NCI-H345 treated with DMSO at 0.1 percent for 48 hours (cell line): ENCODE results near the gene ERP44.
"Not testable (repeated sequence)": the region's sequence is repeated elsewhere in the genome, so short reads cannot be mapped to it uniquely, and the experiment has no call there.

Source experiments
- DNase-seq: peaks from one replicate; lab custom pipeline; 2025; ENCODE audit not compliant: unreplicated experiment; lab: John Stamatoyannopoulos, UW

The ERP44 gene

GRCh38 chr9:100019541-100019940 is 79.3 kb downstream of the ERP44 start:
- DNase-seq: no peak

- DNase-seq: no peak
Measured at GRCh38 chr9:100014846-100015245, 84.0 kb downstream of the ERP44 start.

DNA sequence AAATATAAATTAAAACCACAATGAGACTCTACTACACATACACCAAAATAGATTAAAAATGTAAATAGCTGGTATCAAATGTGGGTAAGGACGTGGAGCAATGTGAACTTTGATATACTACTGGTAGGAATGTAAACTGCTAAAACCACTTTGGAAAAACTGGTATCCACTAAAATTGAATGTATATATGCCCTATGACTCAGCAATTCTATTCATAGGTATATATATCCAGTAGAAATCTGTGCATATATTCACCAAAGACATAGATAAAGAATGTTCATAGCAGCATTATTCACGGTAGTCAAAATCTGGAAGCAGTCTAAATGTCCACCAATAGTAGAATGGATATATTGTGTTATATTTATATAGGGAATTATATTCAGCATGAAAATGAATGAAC is 85.2 kb downstream of the ERP44 start:
- DNase-seq: no peak

- no peak for DNase-seq
Measured at GRCh38 chr9:100012279-100012678, 86.5 kb downstream of the ERP44 start.

GRCh38 chr9:100011062-100011681 is 87.6 kb downstream of the ERP44 start:
- peak; percentile 23 for DNase-seq

- DNase-seq: no peak
Measured at GRCh38 chr9:99999797-100000196, 99.0 kb downstream of the ERP44 start.

DNA sequence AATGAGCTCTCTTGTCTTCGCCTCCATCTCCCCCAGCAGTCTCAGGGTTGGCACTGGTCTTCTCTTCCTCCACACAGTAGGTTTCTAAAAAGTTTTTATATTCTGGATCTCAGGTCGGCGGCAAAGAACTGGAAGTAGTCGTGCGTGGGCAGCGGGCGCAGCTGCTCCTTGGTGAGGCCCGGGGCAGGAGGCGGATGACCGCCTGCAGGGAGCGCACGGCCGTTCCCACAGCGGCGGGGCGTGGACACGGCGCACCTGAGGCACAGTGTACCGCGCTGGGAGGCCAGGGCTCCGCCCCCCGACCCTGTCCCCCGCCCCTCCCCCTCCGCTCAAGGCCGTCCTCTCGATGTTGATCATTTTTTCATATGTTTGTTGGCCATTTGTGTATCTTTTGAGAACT is 99.9 kb downstream of the ERP44 start:
- no peak for DNase-seq

DNA sequence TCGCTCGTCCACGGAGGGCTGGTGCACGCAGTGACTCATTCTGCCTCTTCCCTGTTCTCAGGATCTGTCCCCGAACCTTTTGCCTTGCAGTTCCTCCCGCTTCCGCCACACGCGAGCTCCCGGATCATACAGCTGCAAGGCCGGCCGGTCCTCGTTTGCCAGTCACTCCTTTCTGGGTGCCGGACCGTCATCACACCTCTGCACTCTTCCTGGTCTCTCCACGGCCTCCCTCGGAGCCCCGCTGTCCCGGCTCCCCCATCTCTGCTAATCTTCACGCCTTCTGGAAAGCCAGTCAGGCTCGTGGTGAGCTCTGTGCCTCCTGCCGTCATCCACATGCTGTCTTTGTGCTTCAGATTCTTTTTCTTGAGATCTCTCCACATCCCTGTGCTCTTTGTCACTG is 100.5 kb downstream of the ERP44 start:
- DNase-seq: no peak

DNA sequence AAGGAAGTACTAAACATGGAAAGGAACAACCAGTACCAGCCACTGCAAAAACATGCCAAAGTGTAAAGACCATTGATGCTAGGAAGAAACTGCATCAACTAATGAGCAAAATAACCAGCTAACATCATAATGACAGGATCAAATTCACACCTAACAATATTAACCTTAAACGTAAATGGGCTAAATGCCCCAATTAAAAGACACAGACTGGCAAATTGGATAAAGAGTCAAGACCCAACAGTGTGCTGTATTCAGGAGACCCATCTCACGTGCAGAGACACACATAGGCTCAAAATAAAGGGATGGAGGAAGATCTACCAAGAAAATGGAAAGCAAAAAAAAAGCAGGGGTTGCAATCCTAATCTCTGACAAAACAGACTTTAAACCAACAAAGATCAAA is 108.3 kb downstream of the ERP44 start:
- DNase-seq: not testable (repeated sequence)

DNA sequence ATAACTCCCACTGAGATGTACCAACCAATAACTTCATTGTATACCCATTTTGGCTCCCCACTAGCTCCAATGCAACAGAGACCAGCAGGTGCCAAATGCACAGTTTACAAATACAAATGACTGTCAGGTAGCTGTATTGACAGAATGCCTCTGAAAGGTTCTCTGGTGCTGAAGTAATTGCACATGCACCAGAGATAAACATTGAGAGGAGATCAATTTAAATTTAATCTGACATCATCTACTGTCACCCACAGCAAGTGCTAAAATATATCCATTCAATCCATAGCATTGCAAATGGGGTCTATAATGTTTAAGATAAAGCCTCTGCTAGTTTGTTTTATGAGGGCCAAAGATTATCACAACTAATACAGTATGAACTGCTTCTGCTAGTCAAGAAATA is 112.2 kb downstream of the ERP44 start:
- DNase-seq: peak; percentile 36

- DNase-seq: no peak
Measured at GRCh38 chr9:99980598-99980997, 118.2 kb downstream of the ERP44 start.

DNA sequence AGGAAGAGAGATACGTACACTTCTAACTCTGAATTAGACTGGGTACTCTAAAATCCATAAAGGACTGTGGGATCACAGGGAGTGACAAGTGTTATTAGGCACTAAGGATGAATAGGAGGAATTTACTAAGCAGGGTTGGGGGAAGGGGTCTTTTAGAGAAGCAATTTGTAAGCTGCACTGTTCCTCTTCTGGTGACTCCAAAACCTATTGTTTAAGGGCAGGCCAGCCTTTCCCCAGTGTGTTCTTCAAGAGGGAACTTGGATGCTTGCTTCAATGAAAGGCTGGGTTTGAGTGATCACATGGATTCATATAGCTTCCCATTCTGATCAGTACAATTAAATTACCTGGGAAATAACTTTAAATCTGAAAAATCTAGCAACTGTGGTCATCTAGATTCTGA is 120.6 kb downstream of the ERP44 start:
- DNase-seq: no peak

DNA sequence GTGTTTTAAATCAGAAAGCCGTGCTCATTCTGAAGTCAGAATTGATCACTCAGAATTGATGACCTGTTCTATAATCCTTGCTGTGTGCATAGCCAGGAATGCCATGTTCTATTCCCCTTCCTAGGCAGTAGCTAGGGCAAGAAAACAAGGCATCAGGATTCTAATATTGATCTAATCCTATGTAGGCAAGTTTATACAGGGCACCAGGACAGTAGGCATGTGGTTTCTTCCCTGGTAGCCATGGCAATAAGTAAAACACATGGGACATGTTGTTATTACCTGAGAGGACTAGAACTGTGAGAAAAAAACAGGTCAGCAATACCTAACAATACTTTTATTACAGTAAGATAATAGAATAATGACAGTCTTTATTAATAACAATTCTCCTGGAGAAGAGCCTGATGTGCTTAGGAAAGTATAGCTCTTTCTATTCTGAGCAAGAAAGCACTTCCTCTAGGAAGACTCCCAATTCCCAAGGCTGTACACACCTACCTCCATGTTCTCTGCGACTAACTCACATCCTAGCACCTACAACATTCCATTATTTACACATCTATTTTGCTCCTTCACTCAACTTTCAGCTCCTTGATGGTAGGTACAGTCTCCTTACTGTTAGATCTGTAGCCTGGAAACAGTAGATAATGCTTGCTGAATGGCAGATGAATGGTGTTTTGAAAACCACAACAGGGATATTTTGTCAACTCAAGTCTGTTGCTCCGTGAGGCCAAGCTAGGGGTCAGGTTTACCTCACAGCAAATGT is 121.6 kb downstream of the ERP44 start:
- DNase-seq: no peak

DNA sequence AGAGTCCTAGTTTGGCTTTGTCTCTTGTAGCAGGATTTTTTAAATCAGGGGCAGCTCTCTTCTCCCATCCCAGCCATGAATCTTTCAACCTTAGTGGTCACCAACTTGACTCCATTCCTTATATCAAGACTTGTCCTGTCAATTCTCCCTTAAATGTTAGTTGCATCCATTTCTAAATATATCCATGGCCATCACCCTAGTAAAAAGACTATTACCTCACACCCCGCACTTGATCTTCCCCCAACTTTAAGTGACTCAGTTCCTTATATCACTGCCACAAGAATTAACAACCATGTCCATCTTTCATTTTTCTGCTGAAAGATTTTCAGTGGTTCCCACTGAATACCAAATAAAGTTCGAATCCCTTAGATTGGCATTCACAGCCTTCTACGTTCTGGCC is 125.3 kb downstream of the ERP44 start:
- DNase-seq: no peak

DNA sequence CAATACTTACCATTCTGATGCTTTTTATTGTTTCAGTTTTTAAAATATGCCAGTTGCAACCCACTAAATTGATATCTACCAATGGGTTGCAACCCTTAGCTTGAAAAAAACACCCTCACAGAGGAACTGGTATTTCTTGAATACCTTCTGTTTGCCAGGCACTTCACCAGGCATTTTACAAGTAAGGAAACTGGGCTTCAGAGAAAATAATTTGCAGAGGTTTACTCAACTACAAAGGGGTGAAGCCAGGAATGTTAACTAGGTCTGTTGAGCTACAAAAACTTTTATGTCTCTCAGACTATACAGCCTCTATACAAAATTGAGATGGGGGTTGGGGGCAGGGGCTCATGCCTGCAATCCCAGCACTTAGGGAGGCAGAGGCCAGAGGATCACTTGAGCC is 127.4 kb downstream of the ERP44 start:
- DNase-seq: no peak

DNA sequence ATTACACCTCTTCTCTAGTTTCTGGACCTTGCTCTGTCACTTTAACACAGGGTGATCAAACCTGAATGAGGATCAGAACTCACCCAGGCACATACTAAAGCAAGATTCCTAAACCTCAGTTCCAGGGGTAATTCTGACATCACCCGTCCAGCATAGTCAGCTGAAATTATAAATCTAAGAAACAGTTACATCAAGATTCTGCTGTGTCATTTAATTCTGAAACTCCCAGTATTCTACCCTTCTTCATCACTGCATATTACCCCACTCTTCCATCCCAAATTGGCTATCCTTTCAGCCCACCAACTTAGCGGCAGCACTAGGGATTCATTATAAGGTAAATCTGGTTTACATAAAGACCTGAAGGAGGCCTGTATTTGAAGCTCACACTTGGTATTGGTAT is 128.3 kb downstream of the ERP44 start:
- DNase-seq: no peak

DNA sequence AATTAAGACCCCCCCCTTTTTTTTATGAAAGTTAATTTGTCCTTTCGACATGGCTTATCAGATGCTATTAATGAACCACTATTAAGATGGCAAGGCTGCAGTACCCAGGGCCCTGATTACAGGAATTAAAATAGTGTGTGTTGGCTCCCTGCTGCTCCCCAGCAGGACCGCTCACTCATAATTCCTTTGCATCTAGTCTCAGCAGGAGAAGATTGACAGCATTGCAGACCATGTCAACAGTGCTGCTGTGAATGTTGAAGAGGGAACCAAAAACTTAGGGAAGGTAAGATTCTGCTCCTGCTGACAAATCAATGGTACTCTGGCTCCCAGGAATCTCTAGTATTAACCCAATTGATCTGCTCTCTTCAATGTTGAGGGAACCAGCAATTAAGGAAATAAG is 131.3 kb downstream of the ERP44 start:
- no peak for DNase-seq

DNA sequence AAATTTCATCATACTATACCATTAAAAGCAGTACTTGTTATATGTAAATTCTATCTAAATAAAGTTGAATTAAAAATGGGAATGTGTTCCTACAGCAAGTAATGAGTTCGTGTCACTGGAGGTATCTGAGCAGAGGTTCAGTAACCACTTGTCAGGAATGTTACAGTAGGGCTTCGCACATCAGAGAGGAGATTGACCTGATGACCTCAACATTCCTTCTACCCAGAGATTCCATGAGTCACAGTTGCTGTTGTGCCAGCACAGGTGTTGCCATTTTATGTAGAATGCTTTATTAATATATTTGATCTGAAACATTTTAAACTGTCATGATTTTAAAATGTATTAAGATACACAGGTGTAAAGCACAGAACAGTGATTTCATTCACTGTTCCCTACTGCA is 132.1 kb downstream of the ERP44 start:
- DNase-seq: no peak

DNA sequence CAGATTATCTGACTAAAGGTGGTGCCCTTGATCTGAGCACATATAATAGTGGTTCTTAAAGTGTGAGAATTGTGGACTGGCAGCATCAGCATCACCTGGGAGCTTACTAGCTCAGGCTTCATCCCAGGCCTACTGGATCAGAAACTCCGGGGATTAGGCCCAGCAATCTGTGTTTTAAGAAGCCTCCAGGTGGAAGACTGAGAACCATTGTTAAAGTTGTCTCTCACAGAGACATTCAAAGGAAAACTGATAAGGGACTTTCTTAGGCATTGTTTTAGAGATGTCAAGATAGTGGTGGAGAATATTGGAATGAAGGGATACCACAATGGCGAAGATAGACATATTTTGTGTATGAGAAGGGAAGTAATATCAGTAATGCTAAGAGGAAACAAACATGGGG is 132.8 kb downstream of the ERP44 start:
- DNase-seq: no peak

DNA sequence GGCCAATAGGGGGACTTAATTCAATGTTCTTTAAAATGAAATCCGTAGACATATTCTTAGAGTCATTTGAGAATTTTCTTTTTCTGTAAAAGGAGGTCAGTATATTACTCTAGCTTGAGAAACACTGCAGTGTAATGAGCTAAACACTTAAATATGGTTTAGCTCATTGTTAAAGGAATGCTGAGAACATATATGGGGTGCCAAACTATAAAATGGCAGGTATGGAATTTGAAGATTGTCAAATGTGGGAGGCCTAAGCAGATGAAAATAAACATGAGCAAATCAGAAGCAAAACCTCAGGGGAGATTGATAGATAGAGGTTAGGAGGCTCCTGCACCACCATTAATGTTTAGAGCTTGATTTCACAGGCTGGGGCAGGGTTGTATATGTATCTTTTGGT is 134.5 kb downstream of the ERP44 start:
- DNase-seq: no peak

GRCh38 chr9:99962680-99963261 is 136.0 kb downstream of the ERP44 start:
- no peak for DNase-seq

- no peak for DNase-seq
Measured at GRCh38 chr9:99955606-99956005, 143.2 kb downstream of the ERP44 start.

- DNase-seq: no peak
Measured at GRCh38 chr9:99954819-99955218, 144.0 kb downstream of the ERP44 start.
